Left lobe of liver (tissue), 2 donors: ENCODE data around the gene REPS1. TPM values are rescaled to one million over a fixed set of nuclear protein-coding genes. Genes with fewer than 3 reads are reported as not detected.

Experiments
- ATAC-seq: fragments of 200-7000 bp; cut with Tn5 transposase; one replicate; pipeline ENCODE4 v1.9.1; 2020; ENCODE audit warnings: mild to moderate bottlenecking, moderate library complexity
- DNase-seq: peaks from one replicate; pipeline ENCODE4 v3.0.0-alpha.2; 2020; ENCODE audit warnings: low spot score
- total RNA-seq: library from RNA; stranded (reverse); gene quantifications from one replicate; pipeline ENCODE4 v1.2.1, GENCODE V29; 2021
- donor health status: DM: no; HTN: no; CAD: no; lungs with moderate emphysema.
- donor health status: DM: no; HTN: yes; CAD: no.

REPS1 gene
- total RNA-seq, 1 donor from 2014 or later, result 49.4 TPM

GRCh38 chr6:138973466-138974153 is 14.4 kb downstream of the REPS1 start:
- DNase-seq (no peak), ATAC-seq (no peak)

GRCh38 chr6:138972226-138972665 is 15.8 kb downstream of the REPS1 start:
- ATAC-seq, result no peak

GRCh38 chr6:138971601-138972000 is 16.5 kb downstream of the REPS1 start:
- DNase-seq, result no peak
- ATAC-seq, result peak; percentile 41

More at GRCh38 chr6:138972226-138972665, 15.8 kb downstream of the REPS1 start:
- DNase-seq, result no peak

GRCh38 chr6:138970856-138971425 is 17.1 kb downstream of the REPS1 start:
- DNase-seq (no peak), ATAC-seq (peak; percentile 45)

GRCh38 chr6:138970159-138970558 is 17.9 kb downstream of the REPS1 start:
- DNase-seq (no peak), ATAC-seq (no peak)

GRCh38 chr6:138966870-138967269 is 21.2 kb downstream of the REPS1 start:
- ATAC-seq (no peak), DNase-seq (no peak)

GRCh38 chr6:138965971-138966370 is 22.1 kb downstream of the REPS1 start:
- DNase-seq (no peak), ATAC-seq (peak; percentile 28)

- DNase-seq (no peak), ATAC-seq (no peak)
These were observed 22.7 kb downstream of the REPS1 start for GRCh38 chr6:138965291-138965874.

GRCh38 chr6:138964012-138964411 is 24.0 kb downstream of the REPS1 start:
- DNase-seq (no peak), ATAC-seq (no peak)

GRCh38 chr6:138963531-138963930 is 24.5 kb downstream of the REPS1 start:
- ATAC-seq (no peak), DNase-seq (no peak)

- no peak for DNase-seq
- no peak for ATAC-seq
These were observed 24.9 kb downstream of the REPS1 start for GRCh38 chr6:138963119-138963518.

- DNase-seq (no peak), ATAC-seq (no peak)
These were observed 28.5 kb downstream of the REPS1 start for GRCh38 chr6:138959521-138959920.

GRCh38 chr6:138958595-138958994 is 29.5 kb downstream of the REPS1 start:
- no peak for ATAC-seq
- DNase-seq, result no peak

- DNase-seq (no peak), ATAC-seq (no peak)
These were observed 30.1 kb downstream of the REPS1 start for GRCh38 chr6:138957903-138958302.

- no peak for DNase-seq
- peak; percentile 56 for ATAC-seq
These were observed 30.6 kb downstream of the REPS1 start for GRCh38 chr6:138957484-138957883.

GRCh38 chr6:138956244-138956924 is 31.7 kb downstream of the REPS1 start:
- ATAC-seq (peak; percentile 79), DNase-seq (no peak)

GRCh38 chr6:138955262-138955661 is 32.8 kb downstream of the REPS1 start:
- ATAC-seq, result peak; percentile 26
- DNase-seq, result no peak

- DNase-seq, result no peak
- no peak for ATAC-seq
These were observed 34.6 kb downstream of the REPS1 start for GRCh38 chr6:138953451-138953850.

- no peak for ATAC-seq
- DNase-seq, result no peak
These were observed 39.4 kb downstream of the REPS1 start for GRCh38 chr6:138948546-138949179.

- DNase-seq (no peak), ATAC-seq (no peak)
These were observed 40.0 kb downstream of the REPS1 start for GRCh38 chr6:138948004-138948403.

- DNase-seq, result no peak
- ATAC-seq, result no peak
These were observed 42.7 kb downstream of the REPS1 start for GRCh38 chr6:138945354-138945753.
